A549 (cell line): Measurements from ENCODE around the gene DNMT3B.

ENCODE experiments used
- BHLHE40 ChIP-seq: IDR thresholded peaks from 2 replicates; pipeline ENCODE4 v1.6.1; 2012; ENCODE audit warnings: low read depth, low read length, inconsistent platforms
- JUNB ChIP-seq: fragments of >200 bp; sonication (Bioruptor Twin); formaldehyde crosslinking; IDR thresholded peaks from 2 replicates; pipeline ENCODE4 v1.6.1; 2016
- NFE2L2 ChIP-seq: fragments of 150-350 bp; conservative IDR thresholded peaks from 2 replicates; pipeline ENCODE4 v1.6.1; 2014; ENCODE audit warnings: low read length
- POLR2A ChIP-seq: IDR thresholded peaks from 2 replicates; pipeline ENCODE4 v1.6.1; 2012; ENCODE audit warnings: mild to moderate bottlenecking, low read length

GRCh38 chr20:32756156-32756555 is 6.0 kb upstream of the DNMT3B start:
- TF ChIP-seq JUNB (no peak), NFE2L2 (no peak), POLR2A (no peak), BHLHE40 (no peak)
